Stimulated activated CD4-positive, alpha-beta T cell treated with anti-CD3 and anti-CD28 coated beads, Interleukin-2, amount 100 ng/mL, for 4 hours (primary cell): ENCODE results near the gene DEPDC1.
A peak's percentile ranks its signal among the peaks of the same experiment; 100 is the strongest.
"Not testable (repeated sequence)": the region's sequence is repeated elsewhere in the genome, so short reads cannot be mapped to it uniquely, and the experiment has no call there.

ENCODE experiments used
- DNase-seq: peaks from one replicate; pipeline ENCODE4 v3.0.0-alpha.2; 2020; ENCODE audit warnings: low read depth

DEPDC1 gene

DNA sequence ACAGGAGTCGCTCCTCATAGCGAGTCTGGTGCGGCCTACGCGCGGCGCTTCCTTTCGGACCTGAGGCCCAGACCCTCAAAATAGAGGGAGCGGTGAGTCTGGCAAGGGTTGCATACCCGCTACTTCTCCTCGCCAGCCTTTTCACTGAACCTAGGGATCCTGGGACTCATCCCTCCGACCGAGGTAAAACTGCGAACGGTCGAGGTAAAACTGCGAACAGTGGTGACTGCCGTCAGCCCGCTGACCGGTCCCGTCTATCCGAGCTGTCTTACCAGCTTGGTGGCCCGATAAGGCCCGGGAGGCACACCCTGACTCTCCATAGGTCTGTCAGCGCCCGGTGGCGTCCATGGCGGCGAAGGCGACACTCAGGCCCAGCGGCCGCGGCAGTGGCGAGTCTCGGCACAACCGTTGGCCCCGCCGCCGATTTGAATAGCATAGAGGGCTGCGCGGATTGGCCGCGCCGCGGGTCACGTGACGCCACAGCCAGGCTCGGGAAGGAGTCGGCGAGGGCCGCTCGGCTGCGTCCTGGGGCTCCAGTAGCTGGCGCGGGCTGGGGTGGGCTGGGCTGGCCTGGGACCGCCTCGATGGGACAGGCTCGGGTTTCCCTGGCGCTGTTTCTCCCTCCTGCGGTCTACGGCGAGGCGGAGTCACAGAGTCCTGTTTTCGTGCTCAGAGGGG, at the start of gene DEPDC1:
Gene DEPDC1 (minus strand): TSS at position 403 of the 678 bp plus-strand sequence. CDS start 83 bp downstream, at position 320.
- peak; percentile 38 for DNase-seq

- DNase-seq = no peak
Observed at GRCh38 chr1:68544651-68545050, 47.8 kb upstream of the DEPDC1 start.

DNA sequence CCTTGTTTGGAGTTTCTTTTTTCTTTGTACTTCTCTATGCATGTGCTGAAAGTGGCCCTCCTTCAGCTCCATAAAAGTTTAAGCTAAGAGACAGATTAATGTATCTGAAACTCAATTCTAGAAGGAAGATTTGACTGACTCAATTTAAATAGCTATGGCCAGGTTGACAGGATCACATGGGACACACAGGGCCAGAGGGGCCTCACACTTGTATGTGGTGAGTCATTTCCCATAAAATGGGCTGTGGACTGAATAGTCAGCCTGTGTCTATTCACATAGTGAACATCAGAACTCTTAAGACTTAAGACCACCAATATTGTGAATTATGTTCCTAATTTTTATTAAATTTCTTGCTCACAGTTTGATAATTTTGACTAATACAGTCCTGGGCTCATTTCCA, 45.7 kb upstream of the DEPDC1 start:
- no peak for DNase-seq

DNA sequence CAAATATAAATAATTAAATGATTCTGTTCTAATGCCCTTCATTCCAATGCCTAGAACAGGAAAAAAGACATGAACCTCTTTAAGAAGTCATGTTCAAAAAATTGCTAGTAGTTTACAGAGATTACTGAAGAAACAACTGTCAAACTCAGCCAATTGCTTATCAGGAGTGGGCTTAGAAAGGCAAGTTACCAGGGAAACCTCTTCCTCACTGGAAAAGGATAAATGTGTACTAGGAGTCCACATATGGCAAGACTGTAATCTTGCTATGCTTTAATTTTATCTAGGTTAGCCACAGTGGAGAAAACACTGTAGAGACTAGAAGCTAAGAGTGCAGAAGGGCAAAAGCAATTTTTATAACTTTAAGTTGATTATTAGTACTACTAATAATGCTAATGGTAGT, 42.1 kb upstream of the DEPDC1 start:
- DNase-seq = no peak

DNA sequence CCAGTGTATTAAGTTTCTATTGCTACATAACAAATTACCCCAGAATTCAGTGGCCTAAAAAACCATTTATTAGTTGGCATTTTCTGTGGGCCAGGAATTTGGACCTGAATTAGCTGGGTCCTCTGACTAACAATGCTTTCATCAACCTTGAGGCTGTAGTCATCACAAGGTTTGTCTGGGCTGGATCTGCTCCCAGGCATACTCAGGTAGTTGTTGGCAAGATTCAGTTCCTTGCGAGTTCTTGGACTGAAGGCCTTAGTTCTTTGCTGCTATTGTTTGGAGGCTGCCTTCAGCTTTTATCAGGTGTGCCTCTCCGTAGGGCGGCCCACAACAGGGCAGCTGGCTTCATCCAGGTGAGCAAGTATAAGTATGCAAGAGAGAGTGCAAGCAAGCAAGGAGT, 31.4 kb upstream of the DEPDC1 start:
- no peak for DNase-seq

GRCh38 chr1:68525781-68526180, 28.9 kb upstream of the DEPDC1 start:
- DNase-seq = no peak

DNA sequence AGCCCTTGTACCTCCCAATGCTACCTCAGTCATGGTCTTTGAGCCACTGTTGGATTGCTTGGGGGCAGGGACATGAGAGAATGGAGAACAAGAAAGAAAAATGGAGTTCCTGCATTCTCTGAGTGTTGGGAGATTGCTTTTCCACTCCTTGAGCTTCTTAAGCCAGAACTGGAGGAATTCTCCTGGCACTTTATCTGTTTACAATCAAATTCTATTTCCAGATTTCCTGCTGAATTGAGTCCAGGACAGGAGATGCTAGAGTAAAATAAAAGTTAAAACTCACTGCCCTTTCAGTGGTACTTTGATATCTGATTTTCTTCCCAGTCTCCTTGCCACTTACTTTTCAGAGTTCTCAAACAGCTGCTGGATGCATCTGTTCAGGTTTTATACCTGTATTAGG, 24.4 kb upstream of the DEPDC1 start:
- no peak for DNase-seq

- no peak for DNase-seq
Observed at GRCh38 chr1:68516066-68516465, 19.2 kb upstream of the DEPDC1 start.

DNA sequence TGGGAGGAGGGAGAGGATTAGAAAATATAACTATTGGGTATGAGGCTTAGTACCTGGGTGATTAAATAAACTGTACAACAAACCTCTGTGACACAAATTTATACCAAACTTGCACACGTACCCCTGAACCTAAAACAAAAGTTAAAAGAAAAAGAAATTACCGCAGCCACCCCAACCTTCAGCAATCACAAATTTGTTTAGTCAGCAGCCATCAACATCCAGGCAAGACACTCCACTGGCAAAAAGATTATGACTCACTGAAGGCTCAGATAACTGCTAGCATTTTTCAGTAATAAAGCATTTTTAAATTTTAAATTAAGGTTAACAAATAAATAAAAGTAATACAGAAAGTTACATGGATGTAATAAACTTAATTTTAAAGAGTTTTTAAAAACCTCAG, 14.4 kb upstream of the DEPDC1 start:
- DNase-seq = no peak

- no peak for DNase-seq
Observed at GRCh38 chr1:68506386-68506785, 9.5 kb upstream of the DEPDC1 start.

- no peak for DNase-seq
Observed at GRCh38 chr1:68503085-68503484, 6.2 kb upstream of the DEPDC1 start.

DNA sequence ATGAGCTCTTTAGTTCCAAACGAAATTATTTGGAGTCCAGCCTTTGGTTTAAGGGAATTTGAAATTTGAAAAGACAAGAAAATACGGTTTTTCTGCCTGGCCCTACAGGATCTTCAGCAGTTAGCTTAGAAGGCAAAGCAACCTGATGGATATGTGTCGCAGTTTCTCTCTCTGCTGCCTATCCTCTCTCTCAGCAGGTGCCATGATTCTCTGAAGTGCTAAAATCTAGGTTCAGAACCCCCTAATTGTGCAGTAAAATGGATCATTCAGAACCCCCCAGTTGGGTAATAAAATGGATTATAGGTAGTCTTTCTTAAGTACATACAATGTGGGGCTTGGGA, 446 bp upstream of the DEPDC1 start:
- DNase-seq = no peak

GRCh38 chr1:68495968-68496679, 758 bp downstream of the DEPDC1 start:
- no peak for DNase-seq

- DNase-seq = no peak
Observed at GRCh38 chr1:68495532-68495931, 1.4 kb downstream of the DEPDC1 start.

GRCh38 chr1:68493193-68493592, 3.7 kb downstream of the DEPDC1 start:
- no peak for DNase-seq

DNA sequence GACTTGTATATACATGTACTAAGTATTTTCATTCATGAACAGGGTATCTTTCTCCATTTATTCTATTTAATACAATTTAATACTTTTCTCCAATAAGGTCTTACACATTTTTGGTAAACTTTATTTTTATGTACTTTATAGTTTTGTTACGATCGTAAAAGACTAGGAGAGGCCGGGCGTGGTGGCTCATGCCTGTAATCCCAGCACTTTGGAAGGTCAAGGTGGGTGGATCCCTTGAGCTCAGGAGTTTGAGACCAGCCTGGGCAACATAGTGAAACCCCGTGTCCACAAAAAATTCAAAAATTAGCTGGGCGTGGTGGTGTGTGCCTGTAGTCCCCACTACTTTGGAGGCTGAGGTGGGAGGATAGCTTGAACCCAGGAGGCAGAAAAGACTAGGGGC, 4.6 kb downstream of the DEPDC1 start:
- DNase-seq = not testable (repeated sequence)

- DNase-seq = no peak
Observed at GRCh38 chr1:68490046-68490651, 6.7 kb downstream of the DEPDC1 start.

DNA sequence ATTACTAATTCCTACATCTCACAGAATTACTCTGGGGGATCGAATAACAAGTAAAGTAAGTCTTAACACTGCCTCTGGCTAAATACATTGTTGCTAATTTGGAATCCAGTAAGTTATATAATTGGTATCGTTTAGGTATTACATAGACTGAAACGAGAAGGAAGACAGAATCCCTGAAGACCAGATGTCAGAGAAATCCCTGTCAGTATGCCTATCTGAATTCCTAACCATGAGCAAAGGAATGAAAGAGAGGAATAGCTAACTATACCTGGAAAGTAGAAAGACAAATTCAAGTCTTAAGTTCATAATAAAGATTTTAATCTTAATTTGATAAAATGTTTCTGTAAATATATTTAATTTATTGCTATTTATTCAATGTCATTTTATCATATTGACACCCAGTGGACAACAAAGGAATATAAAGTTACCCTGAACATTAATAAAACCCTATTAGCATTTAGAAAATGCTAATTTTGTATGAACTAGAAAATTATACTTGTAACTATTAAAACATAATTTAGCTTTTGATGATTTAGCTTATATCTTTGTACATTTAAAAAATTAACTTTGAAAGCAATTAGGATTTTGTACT, 11.4 kb downstream of the DEPDC1 start:
- DNase-seq = no peak

DNA sequence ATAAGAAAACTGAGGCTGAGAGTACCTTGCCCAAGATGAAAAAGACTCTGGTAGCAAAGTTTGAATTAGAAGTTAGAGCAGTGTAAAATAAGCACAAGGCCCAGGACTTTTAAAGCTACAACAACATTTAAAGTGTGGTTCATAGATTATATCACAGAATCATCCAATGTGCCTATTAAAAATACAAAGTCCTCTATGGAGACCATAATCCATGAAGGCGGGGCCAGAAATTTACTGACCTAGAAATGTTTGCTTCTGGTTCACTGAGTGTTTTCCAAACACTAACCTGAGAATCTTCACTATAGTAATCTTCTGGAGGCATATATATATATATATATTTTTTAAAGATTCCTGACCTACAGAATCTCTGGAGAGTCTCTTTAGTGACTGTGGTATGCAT, 12.3 kb downstream of the DEPDC1 start:
- DNase-seq = no peak

DNA sequence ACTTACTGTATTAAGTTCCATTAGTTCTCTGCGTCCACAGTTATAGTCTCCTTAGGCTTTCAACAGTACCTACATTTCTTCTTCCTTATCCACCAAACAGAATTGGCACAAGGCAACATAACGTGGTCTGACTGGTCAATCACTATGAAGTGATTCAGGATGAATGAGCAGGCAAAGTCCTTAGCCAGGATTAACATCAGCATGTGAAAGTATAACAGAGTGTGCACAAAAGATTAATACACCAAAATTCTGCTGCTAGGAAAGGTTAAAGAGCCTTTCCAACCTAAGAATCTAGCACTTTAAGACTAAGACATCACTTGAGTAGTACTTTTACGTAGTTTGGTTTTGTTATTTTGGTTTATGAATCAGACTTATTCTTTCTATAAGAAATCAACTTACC, 15.8 kb downstream of the DEPDC1 start:
- DNase-seq = no peak

DNA sequence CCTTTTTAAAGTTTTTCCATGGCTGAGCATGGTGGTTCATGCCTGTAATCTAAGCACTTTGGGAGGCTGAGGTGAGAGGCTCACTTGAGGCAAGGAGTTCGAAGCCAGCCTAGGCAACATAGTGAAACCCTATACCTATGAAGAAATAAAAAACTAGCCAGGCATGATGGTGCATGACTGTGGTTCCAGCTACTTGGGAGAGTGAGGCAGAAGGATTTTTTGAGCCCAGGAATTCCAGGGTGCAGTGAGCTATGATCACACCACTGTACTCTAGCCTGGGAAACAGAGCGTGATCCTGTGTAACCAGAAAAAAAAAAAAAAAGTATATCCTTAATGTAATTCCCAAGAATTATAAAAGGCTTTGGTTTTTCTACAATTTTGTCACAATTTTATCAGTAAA, 17.4 kb downstream of the DEPDC1 start:
- DNase-seq = no peak

DNA sequence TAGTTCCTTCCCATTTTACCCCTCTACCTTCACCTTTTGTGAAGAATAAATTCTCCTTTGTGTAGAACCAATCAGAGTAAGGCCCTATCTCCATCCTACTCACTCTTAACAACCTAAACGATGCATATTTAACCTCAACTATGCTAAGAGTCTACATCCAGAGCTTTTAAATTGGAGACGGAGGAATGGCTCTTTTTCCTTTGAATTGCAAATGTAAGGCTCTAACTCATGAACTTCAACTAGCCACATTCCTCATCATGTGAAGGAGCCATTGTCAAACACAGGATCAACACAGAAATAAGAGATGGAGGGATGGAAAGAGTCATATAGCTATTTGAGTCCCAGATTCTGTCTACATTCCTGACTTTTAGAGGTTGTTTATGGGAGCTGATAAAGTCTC, 18.2 kb downstream of the DEPDC1 start:
- DNase-seq = no peak

- DNase-seq = not testable (repeated sequence)
Observed at GRCh38 chr1:68476626-68477025, 20.3 kb downstream of the DEPDC1 start.
